SIG-M5 (cell line): ENCODE data around the gene COX17.
A peak's percentile ranks its signal among the peaks of the same experiment; 100 is the strongest.
"Not testable (repeated sequence)": the region's sequence is repeated elsewhere in the genome, so short reads cannot be mapped to it uniquely, and the experiment has no call there.

Experiments
- DNase-seq: peaks from one replicate; lab custom pipeline; 2025; lab: John Stamatoyannopoulos, UW

COX17 gene, protein sequence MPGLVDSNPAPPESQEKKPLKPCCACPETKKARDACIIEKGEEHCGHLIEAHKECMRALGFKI

DNA sequence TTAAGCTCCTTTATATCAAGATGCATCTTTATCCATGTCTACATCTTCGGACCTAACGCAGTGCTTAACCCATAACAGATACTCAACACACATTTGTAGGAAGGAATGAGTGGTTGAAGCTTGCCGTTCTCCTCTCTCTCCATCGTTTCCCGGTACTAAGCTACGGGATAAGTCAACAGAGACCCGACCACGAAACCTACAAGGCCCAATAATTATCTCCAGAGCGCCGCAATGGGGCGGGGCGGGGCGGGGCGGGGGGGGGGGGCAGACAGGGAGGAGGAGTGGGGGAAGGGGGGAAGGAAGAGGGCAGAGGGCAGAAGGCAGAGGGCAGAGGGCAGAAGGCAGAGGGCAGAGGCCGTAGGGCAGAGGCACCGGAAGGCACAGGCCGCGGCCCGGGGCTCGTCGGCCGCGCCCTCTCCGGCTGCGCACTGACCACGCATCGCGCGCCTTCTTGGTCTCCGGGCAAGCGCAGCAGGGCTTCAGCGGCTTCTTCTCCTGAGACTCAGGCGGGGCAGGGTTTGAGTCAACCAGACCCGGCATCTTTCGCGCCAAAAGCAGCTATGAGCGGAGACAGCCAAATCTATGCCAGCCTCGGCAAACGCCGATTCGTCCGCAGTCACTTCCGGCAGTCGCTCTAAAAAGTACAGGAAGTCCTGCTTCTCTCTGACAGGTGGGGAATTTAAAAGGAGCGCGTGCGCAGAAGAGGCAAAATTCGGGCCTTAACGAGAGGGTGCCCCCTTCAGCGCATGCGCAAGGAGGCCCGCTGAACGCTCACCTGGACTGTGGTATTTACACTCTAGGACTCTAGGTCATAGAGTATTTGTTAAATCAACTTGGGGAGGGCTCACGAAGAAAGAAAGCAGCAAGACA is at the start of gene COX17:
TSS of gene COX17 (minus strand) at position 636 of the 870 bp plus-strand sequence. CDS start at position 540, 96 bp downstream.
- peak; percentile 90 for DNase-seq

DNA sequence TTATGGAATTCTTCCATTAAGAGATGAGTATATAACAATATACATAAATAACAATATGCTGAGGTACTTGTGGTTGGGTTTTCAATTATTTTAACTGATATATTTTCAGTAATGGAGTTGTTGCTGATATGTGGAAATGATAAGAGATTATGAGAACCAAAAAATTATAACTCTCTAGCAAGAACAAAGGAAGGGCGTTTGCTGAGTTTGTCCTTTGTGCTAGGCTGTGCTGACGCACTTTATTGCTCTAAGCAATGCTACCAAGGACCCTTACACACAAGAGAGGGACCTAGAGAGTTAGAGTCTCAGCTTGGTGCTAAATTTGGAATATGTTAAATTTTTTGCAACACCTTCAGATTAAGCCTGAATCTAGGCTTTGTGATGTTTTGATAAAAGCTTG is 49.7 kb upstream of the COX17 start:
- DNase-seq, result no peak

DNA sequence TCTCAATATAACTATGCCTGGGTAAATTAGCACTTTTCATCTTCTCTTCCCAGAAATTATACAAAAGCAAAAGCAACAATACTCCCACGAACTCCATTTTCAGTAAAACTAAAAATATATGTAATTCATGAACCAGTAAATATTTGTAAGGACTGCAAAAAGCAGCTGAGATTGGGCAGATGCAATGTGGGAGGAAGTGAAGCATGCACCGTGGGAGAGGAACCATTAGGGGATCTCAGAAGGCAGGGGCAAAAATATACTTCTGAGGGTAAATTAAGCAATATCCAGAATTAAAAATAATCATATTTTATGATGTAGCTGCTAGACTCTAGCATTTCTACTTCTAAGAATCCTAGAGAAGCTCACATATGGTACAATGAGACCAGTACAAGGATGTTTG is 45.8 kb upstream of the COX17 start:
- DNase-seq, result no peak

DNA sequence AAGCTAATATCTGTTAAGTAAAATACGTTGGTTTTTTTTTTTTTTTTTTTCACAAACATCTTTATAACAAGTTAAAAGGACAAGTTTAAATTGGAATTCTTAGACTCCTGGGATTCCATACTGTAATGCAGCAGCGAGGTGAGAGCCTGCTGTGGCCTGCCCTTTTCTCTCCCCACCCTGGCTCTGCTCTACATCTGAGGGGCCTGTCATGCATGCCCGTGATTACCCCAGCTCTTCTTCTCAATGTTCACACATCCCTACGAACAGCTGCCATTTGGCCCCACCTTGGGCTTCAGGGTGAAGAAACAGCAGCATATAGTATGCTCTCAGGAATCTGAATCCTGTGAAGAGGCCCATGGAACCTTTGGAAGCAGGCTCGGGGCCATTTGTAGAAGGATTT is 40.3 kb upstream of the COX17 start:
- no peak for DNase-seq

DNA sequence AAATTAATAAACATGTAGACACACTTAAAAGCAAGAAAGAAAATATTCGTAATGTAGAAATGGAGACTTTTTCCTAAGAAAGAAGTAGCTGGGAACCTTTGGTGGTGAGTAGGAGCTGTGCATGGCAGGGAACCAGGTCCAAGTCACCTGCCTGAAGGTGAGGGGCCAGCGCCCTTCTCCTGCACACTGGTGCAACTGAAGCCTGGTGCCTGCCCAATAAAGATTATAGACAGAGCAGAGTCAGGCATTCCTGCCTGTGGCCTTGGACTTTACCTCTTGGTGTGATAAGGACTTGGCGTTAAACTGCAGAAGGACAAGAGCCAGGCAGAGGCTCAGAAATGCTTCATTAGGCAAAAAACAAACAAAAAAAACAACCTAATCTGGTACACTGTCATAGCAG is 39.8 kb upstream of the COX17 start:
- DNase-seq, result no peak

DNA sequence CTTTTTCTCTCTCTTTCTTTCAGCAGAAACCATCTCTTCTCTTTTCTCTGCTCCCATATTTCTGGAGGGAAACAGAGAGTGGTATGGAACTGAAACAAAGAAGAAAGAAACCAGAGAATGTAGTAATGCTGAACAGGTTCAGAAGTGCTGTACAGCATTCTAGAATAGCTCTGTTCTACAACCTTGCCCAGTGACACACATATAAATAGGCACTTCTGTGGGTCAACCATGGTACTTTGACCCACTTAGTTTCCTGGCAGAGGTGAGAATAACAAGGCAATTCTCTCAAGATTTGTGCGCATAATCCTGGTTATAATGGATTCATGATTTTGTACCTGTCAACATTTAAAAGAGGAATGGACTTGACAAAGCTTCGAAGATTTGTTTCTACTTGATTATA is 37.9 kb upstream of the COX17 start:
- DNase-seq, result no peak

DNA sequence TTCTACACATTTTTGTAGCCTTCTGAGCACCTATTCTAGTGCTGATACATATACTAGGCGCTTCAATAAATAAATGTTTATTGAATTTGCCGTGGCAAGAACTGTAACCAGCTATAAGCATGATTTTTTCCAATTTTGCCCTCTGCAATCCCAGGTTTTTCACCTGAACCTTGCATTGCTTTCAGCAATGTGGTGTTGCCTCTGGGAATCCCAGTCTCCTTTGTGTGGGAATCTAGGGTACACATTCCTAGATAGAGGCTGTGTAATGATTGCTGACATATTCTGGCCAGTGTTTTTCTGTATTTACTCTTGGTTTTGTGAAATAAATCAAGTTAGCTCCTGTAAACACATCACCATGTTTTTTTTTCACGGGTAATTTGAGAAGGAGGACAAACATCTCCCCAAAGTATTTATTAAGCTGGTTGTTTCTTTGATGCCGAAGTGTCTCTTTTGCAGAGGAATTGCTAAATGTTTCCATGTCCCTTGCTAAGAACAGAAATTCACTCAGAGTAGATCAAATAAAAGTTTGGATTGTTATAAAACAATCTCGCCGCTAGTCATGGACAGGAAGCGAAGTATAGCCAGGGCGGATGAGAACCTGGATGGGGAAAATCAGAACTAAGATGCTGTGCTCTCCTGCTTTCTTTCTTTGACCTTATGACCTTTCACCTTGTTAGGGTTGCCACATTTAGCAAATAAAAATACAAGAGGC is 26.8 kb upstream of the COX17 start:
- no peak for DNase-seq

GRCh38 chr3:119702530-119703527 is 25.6 kb upstream of the COX17 start, which contains the start of gene CFAP91:
Gene CFAP91, plus strand, starts transcription at chr3:119703022. Its CDS starts 77 bp downstream, at chr3:119703099.
- no peak for DNase-seq

DNA sequence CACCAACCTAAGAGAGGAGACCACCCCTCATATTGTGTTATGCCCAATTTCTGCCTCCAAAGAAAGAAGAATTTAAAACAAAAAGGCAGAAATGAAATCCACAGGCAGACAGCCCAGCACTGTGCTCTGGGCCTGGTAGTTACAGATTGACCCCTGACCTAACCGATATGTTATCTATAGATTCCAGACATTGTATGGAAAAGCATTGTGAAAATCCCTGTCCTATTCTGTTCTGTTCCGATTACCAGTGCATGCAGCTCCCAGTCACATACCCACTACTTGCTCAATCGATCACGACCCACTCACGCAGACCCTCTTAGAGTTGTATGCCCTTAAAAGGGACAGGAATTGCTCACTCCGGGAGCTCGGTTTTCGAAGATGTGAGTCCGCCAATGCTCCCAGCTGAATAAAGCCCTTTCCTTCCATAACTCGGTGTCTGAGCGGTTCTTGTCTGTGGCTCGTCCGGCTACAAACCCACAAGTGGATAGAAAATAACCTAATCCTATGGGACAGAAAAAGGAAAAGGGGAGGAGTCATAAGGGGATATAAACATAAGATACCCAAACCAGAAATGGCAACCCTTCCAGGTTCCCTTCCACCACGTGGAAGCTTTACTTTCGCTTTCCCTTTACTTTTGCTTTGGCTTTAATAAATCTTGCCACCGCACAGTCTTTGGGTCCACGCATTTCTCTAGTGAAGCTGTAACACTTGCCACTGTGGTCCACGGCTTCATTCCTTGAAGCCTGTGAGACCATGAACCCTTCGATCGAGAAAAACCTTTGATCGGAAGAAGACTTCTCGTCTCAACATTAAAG is 23.9 kb upstream of the COX17 start:
- no peak for DNase-seq

- DNase-seq, result no peak
Measured at GRCh38 chr3:119700269-119700919, 23.2 kb upstream of the COX17 start.

- no peak for DNase-seq
Measured at GRCh38 chr3:119697394-119697793, 20.2 kb upstream of the COX17 start.

GRCh38 chr3:119695480-119695879 is 18.3 kb upstream of the COX17 start:
- DNase-seq, result no peak

DNA sequence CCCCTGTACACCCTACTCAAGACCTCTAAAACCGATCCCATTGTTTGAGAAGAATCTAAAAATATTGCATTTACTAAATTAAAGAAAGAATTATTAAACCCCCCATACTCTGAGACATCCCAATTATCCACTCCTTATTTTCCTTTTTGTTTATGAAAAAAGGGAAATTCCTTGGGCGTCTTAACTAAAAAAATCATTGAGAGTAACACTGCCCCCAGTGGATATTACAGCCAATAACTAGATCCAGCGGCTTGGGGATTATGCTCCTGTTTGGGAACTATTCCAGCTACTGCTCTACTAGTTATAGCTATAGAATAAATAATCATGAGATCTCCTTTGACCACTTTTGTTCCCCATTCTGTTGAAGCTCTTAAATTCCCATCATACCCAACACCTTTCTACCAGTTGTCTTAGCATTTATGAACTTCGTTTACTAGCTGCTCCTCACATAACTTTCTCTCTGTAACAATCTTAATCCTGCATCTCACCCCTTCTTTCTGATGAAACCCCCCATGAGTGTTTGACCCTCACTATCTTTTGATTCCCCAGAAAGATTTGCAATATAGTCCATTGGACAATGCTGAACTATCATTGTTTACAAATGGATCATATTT is 12.9 kb upstream of the COX17 start:
- DNase-seq, result no peak

DNA sequence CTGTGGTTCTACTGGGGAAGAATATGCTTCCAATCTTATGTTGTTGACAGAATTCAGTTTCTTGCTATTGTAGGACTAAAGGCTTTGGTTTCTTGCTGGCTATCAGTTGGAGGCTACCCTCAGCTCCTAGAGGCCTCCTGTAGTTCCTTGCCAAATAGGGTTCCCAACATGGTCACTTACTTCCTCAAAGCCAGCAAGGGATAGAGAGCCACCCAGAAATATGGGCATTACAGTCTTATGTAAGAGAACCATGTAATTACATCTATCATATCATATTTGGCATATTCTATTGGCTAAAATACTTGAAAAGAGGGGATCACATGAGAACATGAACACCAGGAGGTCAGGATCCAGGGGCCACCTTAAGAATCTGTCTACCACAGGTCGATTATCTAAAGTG is 6.2 kb upstream of the COX17 start:
- no peak for DNase-seq

GRCh38 chr3:119681279-119681678 is 4.1 kb upstream of the COX17 start:
- no peak for DNase-seq

DNA sequence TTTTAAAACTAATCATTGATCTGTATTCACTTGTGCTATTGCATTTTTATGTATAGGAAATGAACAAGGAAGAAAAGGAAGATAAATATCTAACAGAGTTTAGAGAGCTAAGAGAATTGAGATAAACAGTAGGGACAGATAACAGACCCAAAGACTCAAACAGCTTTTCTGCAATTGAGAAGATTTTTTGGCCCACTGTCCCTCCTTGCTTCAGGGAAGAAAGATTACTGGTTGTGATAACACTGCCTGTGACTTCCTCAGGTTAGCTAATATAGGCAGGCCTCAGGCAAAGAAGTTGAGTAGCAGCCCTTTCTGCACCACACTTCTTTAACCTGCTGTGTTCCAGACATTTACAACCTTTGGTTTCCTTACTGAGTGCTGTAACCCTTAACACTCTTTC is 2.7 kb upstream of the COX17 start:
- DNase-seq, result no peak

DNA sequence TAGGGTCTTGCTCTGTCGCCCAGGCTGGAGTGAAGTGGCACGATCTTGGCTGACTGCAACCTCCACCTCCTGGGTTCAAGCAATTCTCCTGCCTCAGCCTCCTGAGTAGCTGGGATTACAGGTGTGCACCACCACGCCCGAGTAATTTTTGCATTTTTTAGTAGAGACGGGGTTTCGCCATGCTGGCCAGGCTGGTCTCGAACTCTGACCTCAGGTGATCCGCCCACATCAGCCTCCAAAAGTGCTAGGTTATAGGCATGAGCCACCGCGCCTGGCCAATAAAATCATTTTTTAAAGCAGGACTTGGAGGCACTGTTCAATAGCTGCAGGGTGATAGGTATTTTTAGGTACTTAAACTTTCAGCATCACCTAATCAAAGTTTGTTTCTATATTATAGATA is 1.0 kb upstream of the COX17 start:
- not testable (repeated sequence) for DNase-seq

- DNase-seq, result no peak
Measured at GRCh38 chr3:119677641-119677934, 382 bp upstream of the COX17 start.

DNA sequence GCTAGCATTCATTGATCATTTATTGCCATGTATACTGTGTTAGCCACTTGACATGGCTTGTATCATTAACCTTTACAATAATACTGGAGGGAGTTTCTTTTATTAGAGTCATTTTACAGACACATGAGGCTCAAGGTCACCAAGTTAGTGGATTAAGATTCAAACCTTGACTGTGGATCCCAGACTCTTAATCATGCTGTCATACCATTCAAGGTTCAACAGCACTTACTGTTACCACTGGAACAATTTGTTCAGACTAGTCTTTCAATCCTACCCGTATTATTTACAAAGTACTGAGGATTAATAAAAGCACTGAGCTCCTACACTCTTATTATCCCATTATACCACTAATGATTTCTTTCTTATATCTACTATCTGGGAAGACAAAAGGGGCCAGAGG is 1.2 kb downstream of the COX17 start:
- no peak for DNase-seq

DNA sequence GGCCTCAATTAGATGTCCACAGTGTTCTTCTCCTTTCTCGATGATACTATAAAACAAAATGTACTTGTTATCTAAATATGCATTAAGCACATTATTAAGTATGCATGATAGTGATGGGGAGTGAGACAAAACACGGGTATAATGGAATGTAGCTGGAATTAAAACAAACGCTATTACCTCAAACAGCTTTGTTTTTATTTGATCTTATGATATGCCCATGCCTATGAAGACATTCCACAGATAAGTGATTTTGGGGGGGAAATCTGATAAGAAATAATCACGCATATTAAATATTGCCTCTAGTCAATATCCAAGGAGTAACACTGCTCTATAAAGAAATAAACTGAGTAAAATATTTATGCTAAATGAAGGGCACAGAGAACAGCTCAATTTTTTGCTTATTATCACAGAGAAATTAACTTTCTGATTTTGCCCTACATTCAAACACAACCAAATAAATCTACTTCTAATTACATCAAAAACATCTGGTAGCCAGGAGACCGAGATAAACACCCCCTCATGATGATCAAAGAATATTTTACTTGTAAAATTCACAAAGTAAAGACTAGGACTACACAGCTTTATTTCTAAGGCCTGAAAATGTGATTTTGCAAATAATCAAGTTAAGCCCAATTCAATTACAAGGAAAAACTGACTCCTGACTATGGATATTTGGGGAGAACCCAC is 1.9 kb downstream of the COX17 start:
- DNase-seq, result no peak
